ENCODE measurements around the gene MS4A2. TPM values are rescaled to one million over a fixed set of nuclear protein-coding genes. Genes with fewer than 3 reads are reported as not detected.
"Not testable (repeated sequence)": the region's sequence is repeated elsewhere in the genome, so short reads cannot be mapped to it uniquely, and the experiment has no call there.

The MS4A2 gene
- total and polyA plus RNA-seq, 10 donors, result 0.03 to 0.91 (median 0.60) TPM; not detected in 5

GRCh38 chr11:60128376-60128775 is 39.9 kb downstream of the MS4A2 start:
- no peak overlapping the region for H3K27ac ChIP-seq
- 82 to 93% (median 87%) methylated on average over 2 of the region's 2 CpGs for WGBS, 5 donors
- H3K27me3 ChIP-seq (replicated peaks in 1 of 7), result no peaks in the 10 kb centered on the region
- TF ChIP-seq CTCF (IDR thresholded peaks at IDR 0.05 in 8 of 11, conservative IDR thresholded peaks at IDR 0.05 in 3 of 11), result no peak
- TF ChIP-seq POLR2A (IDR thresholded peaks at IDR 0.05), result no peak
- TF ChIP-seq POLR2AphosphoS5 (IDR thresholded peaks at IDR 0.05), result no peak
- intact Hi-C loops (cut with DNase I; ENCODE audit: low total_unique reads), result no loop called here
- no peak overlapping the region for H3K4me3 ChIP-seq
- no peaks in the 10 kb centered on the region for H3K36me3 ChIP-seq
- peaks cover 0 to 10% (median 0%) of the 10 kb centered on the region in 6 donors for H3K4me1 ChIP-seq
- no peak for DNase-seq
- no peaks in the 10 kb centered on the region for H3K9me3 ChIP-seq

GRCh38 chr11:60128866-60129265 is 40.4 kb downstream of the MS4A2 start:
- H3K9me3 ChIP-seq; H3K27me3 ChIP-seq (replicated peaks in 1 of 7); H3K27ac ChIP-seq; DNase-seq; H3K36me3 ChIP-seq; intact Hi-C loops (cut with DNase I; ENCODE audit: low total_unique reads); H3K4me3 ChIP-seq: not testable (repeated sequence)
- peaks cover 0 to 10% (median 0%) of the 10 kb centered on the region in 6 donors for H3K4me1 ChIP-seq
- WGBS, 5 donors, result 89 to 99% (median 95%) methylated on average over 4 of the region's 4 CpGs

- WGBS, 5 donors, result 56 to 70% (median 68%) methylated on average over 3 of the region's 3 CpGs
Observed at GRCh38 chr11:60129853-60130252, 41.4 kb downstream of the MS4A2 start.

GRCh38 chr11:60130496-60130895 is 42.0 kb downstream of the MS4A2 start:
- no peak for DNase-seq
- Histone ChIP-seq H3K36me3 (no peaks in the 10 kb centered on the region), H3K4me3 (no peak overlapping the region), H3K9me3 (peaks cover 0 to 8% (median 2%) of the 10 kb centered on the region in 8 donors), H3K27ac (no peak overlapping the region), H3K4me1 (peaks cover 0 to under 1% (median 0%) of the 10 kb centered on the region in 6 donors), H3K27me3 (replicated peaks in 1 of 7) (no peaks in the 10 kb centered on the region)
- intact Hi-C loops (cut with DNase I; ENCODE audit: low total_unique reads), result loop anchor here (5.0 kb wide), 1 partner anchor 308 kb away; no protein-coding TSS in a partner anchor
- TF ChIP-seq POLR2A (IDR thresholded peaks at IDR 0.05), result no peak
- TF ChIP-seq CTCF (IDR thresholded peaks at IDR 0.05 in 8 of 11, conservative IDR thresholded peaks at IDR 0.05 in 3 of 11), result peak in 7 of 11 experiments; percentile 11 to 51 (median 35)

More at GRCh38 chr11:60129853-60130252, 41.4 kb downstream of the MS4A2 start:
- intact Hi-C loops (cut with DNase I; ENCODE audit: low total_unique reads), result loop anchor here (5.0 kb wide), 1 partner anchor 308 kb away; no protein-coding TSS in a partner anchor
- H3K27me3 ChIP-seq (replicated peaks in 1 of 7), result no peaks in the 10 kb centered on the region
- H3K27ac ChIP-seq, result no peak overlapping the region
- DNase-seq, result no peak
- H3K4me1 ChIP-seq, result peaks cover 0 to 7% (median 0%) of the 10 kb centered on the region in 6 donors
- TF ChIP-seq POLR2A (IDR thresholded peaks at IDR 0.05) (no peak), POLR2AphosphoS5 (IDR thresholded peaks at IDR 0.05) (no peak), CTCF (IDR thresholded peaks at IDR 0.05 in 8 of 11, conservative IDR thresholded peaks at IDR 0.05 in 3 of 11) (no peak)
- peaks cover 0 to 8% (median 2%) of the 10 kb centered on the region in 8 donors for H3K9me3 ChIP-seq
- no peak overlapping the region for H3K4me3 ChIP-seq
- no peaks in the 10 kb centered on the region for H3K36me3 ChIP-seq

- peaks cover 0 to 17% (median 8%) of the 10 kb centered on the region in 8 donors for H3K9me3 ChIP-seq
- H3K27me3 ChIP-seq (replicated peaks in 1 of 7), result no peaks in the 10 kb centered on the region
- H3K36me3 ChIP-seq, result no peaks in the 10 kb centered on the region
- TF ChIP-seq CTCF (IDR thresholded peaks at IDR 0.05 in 8 of 11, conservative IDR thresholded peaks at IDR 0.05 in 3 of 11) (no peak), POLR2AphosphoS5 (IDR thresholded peaks at IDR 0.05) (no peak), POLR2A (IDR thresholded peaks at IDR 0.05) (no peak)
- H3K4me3 ChIP-seq, result no peak overlapping the region
- no peak overlapping the region for H3K27ac ChIP-seq
- no peaks in the 10 kb centered on the region for H3K4me1 ChIP-seq
- no peak for DNase-seq
- WGBS, 5 donors, result 82 to 89% (median 87%) methylated on average over 3 of the region's 3 CpGs
- intact Hi-C loops (cut with DNase I; ENCODE audit: low total_unique reads), result loop anchor here (5.0 kb wide), 1 partner anchor 310 kb away; no protein-coding TSS in a partner anchor
Observed at GRCh38 chr11:60131912-60132311, 43.4 kb downstream of the MS4A2 start.

Data from spleen (tissue), 11 donors.